ENCODE results near the gene POC1B.

POC1B gene

DNA sequence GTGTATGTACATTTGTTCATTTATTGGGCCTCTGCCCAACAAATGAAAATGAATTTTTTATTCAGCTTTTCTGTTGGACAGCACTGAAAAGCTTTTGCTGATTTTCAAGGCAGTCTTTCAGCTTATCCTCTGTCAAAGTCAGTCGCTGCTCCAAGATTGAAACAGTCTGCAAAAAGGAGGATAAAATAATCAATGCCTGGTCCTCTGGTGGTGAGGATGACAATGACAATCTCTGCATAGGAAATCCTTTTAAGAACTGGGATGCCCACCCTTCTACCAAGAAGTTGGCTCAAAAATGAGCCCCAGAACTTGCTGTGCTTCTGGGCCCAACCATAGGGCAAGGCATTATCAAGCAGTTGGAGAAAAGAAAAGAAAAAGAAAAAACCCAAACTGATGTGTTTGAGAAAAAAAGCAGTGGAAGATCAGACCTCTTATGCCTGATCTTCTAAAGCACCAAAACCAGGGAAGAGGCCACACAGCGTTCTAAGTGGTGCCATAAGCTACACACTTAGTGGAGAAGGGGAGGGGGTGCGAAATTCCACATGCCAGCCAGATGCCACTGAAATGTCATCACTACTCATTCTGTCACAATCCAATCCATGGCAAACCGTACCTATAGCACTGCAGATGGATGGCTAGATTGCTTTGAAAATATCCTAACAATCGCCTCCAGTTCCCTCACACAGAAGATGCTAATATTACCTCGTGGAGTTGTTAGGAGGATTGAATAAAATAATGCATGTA is 104.6 kb downstream of the POC1B start:
- no peak for DNase-seq (ENCODE audit: low spot score)

DNA sequence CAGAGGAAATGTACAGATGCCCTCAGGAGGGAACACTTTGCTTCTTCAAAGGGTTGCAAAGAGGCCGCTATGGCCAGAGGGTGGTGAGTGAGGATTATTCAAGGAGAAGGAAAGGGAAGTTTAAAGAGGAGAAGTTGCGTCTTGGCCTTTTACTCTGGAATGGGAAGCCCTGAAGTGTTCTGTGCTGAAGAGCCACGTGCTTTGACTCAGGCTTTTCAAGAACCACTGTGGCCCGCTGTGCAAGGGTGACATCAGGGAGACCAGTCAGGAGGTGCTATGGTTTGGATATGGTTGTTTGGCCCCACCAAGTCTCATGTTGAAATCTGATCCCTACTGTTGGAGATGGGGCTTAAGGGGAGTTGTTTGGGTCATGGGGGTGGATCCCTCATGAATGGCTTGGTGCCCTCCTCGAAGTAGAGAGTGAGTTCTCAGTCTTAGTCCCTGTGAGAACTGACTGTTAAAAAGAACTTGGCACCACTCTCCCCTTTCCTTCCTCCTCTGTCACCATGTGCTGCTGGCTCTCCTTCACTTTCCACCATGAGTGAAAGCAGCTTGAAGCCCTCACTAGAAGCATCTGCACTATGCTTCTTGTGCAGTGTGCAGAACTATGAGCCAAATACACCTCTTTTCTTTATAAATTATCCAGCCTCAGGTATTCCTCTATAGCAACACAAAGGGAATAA is 107.5 kb downstream of the POC1B start:
- DNase-seq (ENCODE audit: low spot score), result no peak

DNA sequence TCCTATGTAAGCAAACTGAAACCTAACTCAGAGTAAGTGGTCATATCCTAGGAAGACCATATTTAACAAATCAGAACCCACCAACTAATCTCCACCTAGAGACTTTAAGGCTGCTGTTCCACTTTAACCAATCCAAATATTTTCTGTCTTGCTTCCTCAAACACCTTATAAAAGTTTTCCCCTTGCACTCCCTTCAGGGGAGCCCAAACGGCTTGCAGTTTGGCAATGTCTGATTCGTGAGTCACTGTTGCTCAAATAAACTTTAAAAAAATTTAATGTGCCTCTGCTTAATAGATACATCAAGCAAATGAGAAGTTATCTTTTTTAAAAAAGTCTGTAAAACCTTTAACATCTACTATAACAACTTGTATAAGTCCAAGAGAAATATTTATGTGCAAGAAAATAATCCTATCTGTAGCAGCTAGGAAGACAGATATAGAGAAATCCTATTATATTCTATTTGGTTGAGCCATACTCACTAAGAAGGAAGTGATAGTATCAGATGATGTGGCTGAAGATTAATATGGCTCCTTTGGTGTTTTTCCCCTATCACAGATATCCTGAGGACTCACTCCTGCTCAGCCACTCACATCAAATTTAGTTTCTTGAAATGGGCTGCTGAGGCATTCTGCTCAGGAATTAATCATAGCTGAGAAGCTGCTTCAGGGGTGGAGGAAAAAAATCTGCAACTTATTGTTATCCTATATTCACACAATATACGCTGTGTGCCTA is 108.4 kb downstream of the POC1B start:
- no peak for DNase-seq (ENCODE audit: low spot score)

DNA sequence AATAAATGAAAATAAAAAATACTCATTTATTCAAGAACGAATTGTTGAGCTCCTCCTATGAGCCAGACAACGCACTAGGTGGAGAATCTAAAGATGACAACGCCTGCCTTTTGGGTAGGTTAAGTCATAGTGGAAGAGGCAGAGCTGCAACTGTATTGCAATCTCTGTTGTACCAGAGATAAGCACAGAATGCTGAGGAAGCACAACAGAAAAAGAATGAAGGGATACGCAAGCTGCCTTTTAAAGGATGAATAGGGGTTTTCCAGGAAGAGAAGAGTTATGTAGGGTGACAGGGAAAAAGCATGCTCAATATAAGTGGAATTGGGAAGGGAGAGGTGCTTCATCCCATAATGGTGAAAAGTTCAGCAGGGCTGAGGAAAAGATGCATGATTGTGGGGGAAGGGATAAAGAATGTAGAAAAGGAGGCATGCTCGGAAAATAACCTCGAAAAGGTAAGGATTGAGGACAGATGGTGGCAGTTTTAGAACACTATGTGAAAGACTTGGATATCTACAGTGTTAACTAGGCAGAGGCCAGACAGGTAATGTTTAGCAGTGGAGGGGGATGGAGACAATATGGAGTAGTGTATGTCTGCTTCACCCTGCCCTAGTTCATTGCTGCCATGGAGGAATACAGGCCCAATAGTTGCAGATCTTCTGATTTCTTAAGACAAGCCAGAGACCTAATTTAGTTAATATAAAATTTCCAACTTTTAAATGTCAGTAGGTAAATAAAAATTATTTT is 109.6 kb downstream of the POC1B start:
- no peak for DNase-seq (ENCODE audit: low spot score)

DNA sequence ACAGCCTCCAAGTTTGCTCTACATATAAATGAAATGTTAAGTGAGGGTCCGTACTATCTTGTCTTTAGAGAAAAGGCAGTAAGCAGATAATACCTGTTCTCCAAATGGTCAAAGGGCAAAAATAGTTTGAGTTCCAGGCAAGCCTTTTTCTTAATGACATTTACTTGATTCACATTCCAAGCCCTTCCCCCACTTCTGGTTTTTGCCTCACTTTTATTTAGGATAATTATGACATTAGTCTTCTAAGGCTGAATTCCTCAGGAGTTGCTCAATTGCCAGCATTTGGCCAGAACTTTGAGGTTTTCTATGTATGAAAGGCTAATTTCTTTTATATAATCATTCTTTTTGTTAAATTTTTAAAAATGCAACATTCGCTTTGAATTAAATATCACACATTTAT is 111.0 kb downstream of the POC1B start:
- no peak for DNase-seq (ENCODE audit: low spot score)

DNA sequence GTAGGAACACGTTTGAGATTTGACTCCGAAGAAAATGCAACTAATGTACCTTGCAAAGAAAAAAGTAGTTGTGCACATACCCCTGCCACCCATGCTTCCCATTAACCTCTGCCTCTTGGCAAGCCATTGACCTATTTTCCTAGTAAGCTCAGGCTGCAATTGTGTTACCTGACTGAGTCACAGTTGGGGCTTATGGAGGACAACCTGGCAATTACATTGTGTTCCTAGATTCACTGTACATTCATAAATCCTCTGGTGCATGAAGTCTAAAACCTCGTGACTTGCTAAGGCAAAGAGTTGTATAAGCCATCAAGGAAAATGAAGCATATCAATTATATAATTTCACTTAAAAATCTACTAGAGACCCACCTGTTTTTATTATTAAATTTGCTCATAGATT is 111.5 kb downstream of the POC1B start:
- no peak for DNase-seq (ENCODE audit: low spot score)

DNA sequence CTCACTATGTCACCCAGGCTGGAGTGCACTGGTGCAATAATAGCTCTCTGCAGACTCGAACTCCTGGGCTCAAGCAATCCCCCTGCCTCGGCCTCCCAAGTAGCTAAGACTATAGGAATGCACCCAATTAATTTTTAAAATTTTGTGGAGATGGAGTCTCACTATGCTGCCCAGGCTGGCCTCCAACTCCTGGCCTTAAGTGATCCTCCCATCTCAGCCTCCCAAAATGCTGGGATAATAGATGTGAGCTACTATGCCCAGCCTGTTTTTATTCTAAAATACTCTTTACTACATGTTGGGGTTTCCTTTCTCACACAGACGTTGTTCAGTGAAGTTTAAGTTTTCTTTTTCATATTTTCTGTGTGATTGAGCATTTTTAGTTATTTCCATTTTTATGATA is 112.6 kb downstream of the POC1B start:
- DNase-seq (ENCODE audit: low spot score), result no peak

DNA sequence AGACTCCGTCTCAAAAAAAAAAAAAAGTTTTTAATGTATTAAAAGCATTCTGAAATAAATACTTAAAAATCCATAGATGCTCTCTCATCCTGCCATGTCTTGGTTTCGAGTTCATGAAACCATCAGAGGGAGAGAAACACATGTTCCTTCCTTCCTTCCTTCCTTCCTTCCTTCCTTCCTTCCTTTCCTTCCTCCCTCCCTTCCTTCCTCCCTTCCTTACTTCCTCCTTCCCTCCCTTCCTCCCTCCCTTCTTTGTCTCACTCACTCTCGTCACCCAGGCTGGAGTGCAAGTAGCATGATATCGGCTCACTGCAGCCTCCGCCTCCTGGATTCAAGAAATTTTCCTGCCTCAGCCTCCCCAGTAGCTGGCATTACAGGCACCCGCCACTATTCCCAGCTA is 113.2 kb downstream of the POC1B start:
- no peak for DNase-seq (ENCODE audit: low spot score)

DNA sequence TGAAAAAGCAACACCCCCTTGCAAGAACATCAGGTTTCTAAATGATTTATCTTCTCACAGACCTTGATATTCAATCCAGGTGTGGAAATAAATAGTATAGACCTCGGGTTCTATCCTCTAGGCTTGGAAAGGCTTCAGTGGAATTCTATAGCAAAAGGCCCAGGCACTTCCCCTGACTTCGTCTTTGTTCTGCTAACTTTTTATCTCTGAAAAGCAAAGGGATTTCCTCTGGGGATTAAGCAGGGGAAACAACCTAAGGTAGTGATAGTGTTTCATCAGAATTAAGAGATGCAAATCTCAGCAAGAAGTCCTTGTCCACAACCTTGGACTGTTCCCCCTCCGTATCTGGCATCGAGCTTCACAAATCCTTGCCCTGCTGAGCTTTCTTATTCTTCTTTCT is 114.0 kb downstream of the POC1B start:
- no peak for DNase-seq (ENCODE audit: low spot score)

DNA sequence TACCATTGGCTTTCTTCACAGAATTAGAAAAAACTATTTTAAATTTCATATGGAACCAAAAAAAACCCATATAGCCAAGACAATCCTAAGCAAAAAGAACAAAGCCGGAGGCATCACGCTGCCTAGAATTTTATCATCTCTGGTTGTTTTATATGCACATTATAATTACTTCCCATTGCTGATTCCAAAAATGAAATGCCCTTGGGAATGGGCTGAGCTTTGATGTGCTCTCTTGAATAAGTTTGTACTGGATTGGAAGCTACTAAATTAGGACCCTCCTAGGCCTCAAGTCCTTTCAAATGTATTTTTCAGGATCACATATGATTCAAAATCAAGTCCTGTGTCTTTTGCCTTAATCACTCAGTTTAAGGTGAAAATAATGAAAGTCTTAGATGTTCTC is 114.6 kb downstream of the POC1B start:
- no peak for DNase-seq (ENCODE audit: low spot score)

DNA sequence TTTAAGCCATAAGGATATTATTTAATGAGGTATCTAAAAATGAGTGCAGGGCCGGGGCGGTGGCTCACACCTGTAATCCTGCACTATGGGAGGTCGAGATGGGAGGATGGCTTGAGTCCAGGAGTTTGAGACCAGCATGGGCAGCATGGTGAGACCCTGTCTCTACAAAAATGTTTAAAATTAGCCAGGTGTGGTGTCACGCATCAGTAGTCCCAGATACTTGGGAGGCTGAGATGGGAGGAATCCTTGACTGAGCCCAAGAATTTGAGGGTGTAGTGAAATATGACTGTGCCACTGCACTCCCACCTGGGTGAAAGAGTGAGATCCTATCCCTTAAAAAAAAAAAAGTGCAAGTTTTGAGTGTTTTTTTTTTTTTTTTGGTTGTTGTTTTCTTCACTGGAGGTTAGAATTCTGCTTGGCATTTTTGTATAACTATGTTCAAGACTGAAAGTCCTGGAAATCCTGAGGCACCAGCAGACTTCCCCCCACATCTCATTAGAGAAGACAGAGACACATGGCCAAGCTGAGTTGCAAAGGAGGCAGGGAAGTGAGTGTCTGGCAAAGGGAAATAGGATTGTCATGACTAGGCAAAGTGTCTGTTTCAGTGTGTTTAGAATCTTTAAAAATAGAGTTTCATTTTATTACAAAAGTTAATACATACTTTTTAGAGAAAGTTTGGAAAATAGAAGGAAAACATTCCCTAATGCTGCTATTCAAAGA is 120.1 kb downstream of the POC1B start:
- no peak for DNase-seq (ENCODE audit: low spot score)

DNA sequence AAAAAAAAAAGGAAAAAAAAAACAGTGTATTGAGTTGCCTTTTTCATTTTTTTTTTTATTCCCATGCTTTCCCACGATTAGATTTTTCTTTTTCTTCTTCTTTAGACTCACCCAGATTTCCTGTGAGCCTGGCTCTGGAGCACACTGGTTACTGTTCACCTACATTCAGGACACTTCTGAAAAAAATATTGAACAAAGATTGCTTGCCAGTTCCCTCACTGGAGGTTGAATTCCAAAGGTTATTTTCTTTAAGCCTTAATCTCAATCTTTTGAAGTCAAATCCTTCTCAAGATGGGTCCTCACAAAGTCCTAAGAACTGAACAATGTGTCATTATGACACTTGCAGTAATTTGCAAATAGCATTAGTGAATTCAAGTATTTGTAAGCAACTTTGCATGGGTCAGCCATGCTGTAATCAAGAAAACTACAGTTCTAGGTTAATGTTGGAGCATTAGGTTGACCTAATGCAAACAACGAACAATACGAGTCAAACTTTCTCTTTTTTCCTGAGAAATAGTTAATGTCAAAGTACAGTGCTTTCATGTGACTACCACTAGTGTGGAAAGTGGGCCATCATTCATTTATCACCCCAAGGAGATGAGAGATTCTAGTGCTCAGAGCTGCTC is 124.3 kb downstream of the POC1B start:
- DNase-seq (ENCODE audit: low spot score), result no peak

DNA sequence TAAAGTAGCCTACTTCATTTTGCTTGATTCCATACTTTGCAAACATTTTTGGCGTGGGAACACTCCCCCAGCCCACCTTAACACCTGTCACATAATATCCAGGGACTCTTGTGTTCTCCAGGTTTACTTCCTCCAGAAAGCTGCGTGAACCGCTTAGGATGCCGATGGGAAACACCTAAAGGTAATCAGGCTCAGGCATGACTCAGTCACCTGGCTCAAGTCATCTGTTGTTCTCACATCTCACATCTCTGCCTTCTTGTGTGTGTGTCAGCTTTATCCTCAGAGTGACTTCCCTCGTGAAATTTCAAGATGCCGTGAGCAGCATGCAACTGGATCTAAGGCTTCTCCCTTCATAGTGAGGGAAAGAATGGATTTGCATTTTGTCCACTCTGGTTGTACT is 125.4 kb downstream of the POC1B start:
- no peak for DNase-seq (ENCODE audit: low spot score)

DNA sequence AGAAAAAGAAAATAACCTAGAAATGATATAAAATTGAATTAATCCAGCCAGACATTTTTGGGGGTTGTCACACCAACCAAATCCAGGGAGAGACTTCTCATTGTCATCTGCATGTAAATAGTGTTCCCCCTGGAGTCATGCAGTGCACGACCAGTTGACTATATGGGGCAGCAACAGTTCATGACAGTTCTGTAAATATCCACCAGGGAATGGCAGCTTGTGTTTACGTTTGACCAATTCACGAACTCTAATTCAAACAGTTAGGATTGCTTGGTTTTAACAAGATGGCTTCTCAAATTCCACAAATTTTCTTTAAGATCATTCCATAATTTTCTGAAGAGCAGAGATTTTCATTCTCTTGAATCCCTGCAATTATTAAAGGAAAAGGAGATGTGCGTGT is 130.1 kb downstream of the POC1B start:
- no peak for DNase-seq (ENCODE audit: low spot score)

DNA sequence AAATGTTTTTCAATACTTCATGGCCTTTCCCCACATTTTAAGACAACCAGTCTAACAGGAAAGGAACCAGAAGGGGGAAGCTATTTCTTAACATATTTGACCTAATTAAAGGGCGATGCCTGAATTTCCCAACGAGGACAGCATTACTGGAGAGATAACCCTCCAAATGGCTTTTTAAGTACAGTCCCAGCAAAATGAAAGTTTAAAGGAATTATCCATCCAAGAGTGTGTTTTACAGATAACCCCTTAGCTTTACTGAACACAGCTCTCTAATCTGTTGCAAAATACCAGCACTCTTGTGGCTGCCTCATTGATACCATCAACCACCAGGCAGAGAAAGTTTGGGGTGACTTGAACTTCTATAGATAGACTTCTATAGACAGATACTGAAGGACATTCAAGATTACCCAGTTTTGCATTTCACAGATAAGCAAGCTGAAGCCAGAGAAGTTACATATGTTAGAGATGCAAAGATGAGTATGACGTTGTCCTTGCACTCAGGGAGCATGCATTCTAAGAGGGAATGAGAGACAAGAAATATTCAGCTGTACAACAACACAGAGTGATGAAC is 132.2 kb downstream of the POC1B start:
- DNase-seq (ENCODE audit: low spot score), result no peak

DNA sequence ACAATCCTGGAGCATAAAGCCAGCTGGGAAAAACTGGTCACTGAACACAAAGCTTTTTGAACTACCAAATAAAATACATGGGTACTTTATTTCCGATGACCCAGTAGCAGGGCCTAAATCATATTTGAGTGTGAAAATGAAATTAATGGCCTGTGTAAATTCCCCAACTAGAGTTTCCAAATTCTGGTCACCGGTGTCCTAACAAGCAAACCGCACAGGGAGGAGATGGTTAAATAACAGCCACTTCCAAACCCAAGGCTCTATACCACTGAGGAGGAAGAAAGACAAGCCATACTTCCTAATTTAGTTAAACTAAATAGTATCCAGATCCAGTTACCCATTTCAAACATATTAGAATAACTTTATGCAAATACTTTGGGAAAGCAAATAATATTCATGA is 133.5 kb downstream of the POC1B start:
- no peak for DNase-seq (ENCODE audit: low spot score)

DNA sequence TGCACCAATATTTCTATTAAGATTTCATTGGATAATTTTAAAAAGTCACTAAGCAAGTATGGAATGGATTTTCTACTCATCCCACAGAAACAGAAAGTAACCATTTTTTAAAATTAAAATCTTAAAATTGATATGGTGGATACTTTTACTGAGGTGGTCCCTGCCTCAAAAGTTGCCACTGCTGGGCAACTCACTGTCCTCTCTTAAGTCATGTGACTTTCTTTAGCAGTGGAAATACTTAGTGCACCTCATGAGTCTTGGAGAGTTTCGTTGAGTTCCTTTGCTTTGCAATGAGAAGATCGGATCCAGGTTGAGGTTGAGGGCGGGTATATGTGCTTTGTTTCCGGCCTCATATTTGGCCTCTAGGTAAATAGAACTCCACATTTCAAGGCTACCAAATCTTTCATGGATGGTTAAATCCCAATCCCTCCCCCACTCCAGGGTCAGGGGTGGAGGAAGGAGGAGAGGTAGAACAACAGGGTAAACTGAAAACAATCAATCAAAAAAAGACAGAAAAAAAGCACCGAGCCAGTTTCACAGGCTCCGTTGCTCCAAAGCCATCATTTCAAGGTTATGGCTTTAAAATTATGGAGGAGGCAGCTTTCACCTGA is 134.0 kb downstream of the POC1B start:
- DNase-seq (ENCODE audit: low spot score), result no peak

DNA sequence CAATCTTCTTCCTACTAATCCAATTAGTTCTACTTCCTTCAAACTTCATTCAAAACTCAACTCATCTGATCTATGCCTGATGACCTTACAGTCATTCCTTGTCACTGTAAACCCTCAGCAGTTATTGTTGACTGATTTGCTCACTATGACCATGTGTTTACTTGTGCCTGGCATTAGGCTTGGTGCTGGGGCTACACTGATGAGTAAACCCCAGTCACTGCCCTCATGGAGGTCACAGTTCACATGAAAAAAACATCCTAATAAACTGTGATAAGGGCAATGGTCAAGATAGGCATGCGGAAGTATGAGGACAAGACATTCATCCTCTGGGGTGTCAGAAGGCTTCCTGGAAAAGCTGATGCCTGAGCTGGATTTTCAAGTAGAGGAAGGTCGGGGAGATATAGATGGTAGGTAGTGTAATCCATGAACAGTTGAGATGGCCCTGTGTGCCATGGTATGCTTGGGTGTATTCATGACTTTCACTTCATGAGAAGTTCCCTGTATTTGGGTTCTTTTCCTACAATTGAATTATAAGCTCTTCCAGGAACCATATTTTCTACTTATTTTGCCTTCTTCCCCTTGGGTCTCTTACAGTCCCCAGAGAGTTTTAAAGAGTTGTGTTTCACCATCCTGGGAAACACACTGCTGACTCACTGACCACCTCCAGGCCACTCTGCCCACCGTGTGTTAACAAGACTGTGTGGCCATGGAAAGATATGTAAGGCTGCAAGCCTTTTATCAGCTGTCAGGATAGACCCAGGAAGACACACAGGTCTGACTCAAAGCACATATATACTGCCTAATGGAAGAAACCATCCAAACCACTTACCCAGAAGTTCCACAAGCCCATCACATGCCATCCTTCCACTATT is 134.8 kb downstream of the POC1B start:
- no peak for DNase-seq (ENCODE audit: low spot score)

Measured in CD4-positive, alpha-beta T cell treated with Interleukin-6 at 100 ng/mL for 8 hours (primary cell).